HepG2 (cell line): ENCODE data around the gene IPMK. TPM values are rescaled to one million over a fixed set of nuclear protein-coding genes. Genes with fewer than 3 reads are reported as not detected.

Source experiments
- ATAC-seq: fragments of 200-7000 bp; cut with Tn5 transposase; 3 replicates; pipeline ENCODE4 v1.9.1; 2020; ENCODE audit warnings: mild to moderate bottlenecking, moderate library complexity
- BruUV-seq: library from RNA; stranded (reverse); fragments of 400-500 nt; replicated peaks from 2 replicates; lab custom pipeline; 2021; lab: Mats Ljungman, UMichigan
- CTCF ChIA-PET: fragments of 300-600 bp; formaldehyde crosslinking; extraction: SDS; loops from one replicate; lab custom pipeline; 2021; ENCODE audit warnings: low total read pairs, inconsistent platforms, low intra/inter-chr PET ratio; lab: Yijun Ruan, JAX
- POLR2A ChIA-PET: fragments of 350-600 bp; sonication (Branson Sonifier 250); formaldehyde crosslinking; loops from one replicate; lab custom pipeline; 2020; ENCODE audit warnings: antibody characterized with exemption, inconsistent platforms; lab: Yijun Ruan, JAX
- DNase-seq: peaks from one replicate; pipeline ENCODE4 v3.0.0-alpha.2; 2015; ENCODE audit warnings: low spot score
- FAIRE-seq: peaks from 3 replicates; lab custom pipeline; 2011; peaks lifted over from hg19 to GRCh38; lab: Jason Lieb, UNC
- H2AFZ ChIP-seq: one replicate; pipeline ENCODE4 v1.6.1; 2011; ENCODE audit warnings: low read length, inconsistent platforms
- H3K27ac ChIP-seq: fragments of 300-600 bp; 3 replicates; pipeline ENCODE4 v1.8.0; 2011; ENCODE audit warnings: mixed run types, mild to moderate bottlenecking, mixed read lengths, low read length, inconsistent platforms; ENCODE audit not compliant: insufficient read depth; ENCODE audit errors: extremely low read length
- H3K27me3 ChIP-seq, 2 experiments: fragments of 200-600 bp in 1 of 2; 2 replicates in 1 of 2; 3 replicates in 1 of 2; pipeline versions ENCODE4 v1.6.0 to v1.8.0; 2011; ENCODE audit warnings: low read length in 2 of 2, mild to moderate bottlenecking in 2 of 2, moderate library complexity in 2 of 2, inconsistent platforms in 1 of 2; ENCODE audit not compliant: insufficient read depth in 2 of 2, control insufficient read depth in 1 of 2
- H3K36me3 ChIP-seq, 2 experiments: fragments of 200-600 bp in 1 of 2; replicated peaks in 1 of 2; 2 replicates in 1 of 2; 3 replicates in 1 of 2; pipeline versions ENCODE4 v1.5.1 to v1.8.0; 2011; ENCODE audit warnings: low read length in 2 of 2, inconsistent platforms in 1 of 2; ENCODE audit not compliant: insufficient read depth in 2 of 2, control insufficient read depth in 1 of 2
- H3K4me1 ChIP-seq: 2 replicates; pipeline ENCODE4 v1.5.1; 2012; ENCODE audit warnings: low read length, inconsistent platforms; ENCODE audit not compliant: insufficient read depth
- H3K4me2 ChIP-seq: 2 replicates; pipeline ENCODE4 v1.6.0; 2011; ENCODE audit warnings: low read depth, low read length, inconsistent platforms
- H3K4me3 ChIP-seq, 3 experiments: fragments of 200-600 bp in 1 of 3; sonication (generic), shearing (Covaris generic) in 1 of 3; replicated peaks in 1 of 3; 2 replicates each; pipeline ENCODE4 v1.5.1; 2011 to 2016; ENCODE audit warnings: low read length in 3 of 3, inconsistent platforms in 2 of 3, low read depth in 2 of 3, mild to moderate bottlenecking in 2 of 3, control low read depth in 1 of 3, mixed read lengths in 1 of 3; ENCODE audit not compliant: insufficient read depth in 1 of 3
- H3K79me2 ChIP-seq: one replicate; pipeline ENCODE4 v1.6.1; 2011; ENCODE audit warnings: low read length, inconsistent platforms; ENCODE audit not compliant: insufficient read depth
- H3K9ac ChIP-seq: 2 replicates; pipeline ENCODE4 v1.6.0; 2011; ENCODE audit warnings: mild to moderate bottlenecking, low read depth, low read length, inconsistent platforms; ENCODE audit not compliant: insufficient read depth
- H3K9me3 ChIP-seq: 2 replicates; pipeline ENCODE4 v1.5.1; 2012; ENCODE audit warnings: mild to moderate bottlenecking, low read length
- H4K20me1 ChIP-seq: 2 replicates; pipeline ENCODE4 v1.6.0; 2011; ENCODE audit warnings: inconsistent platforms, mild to moderate bottlenecking, low read length, moderate library complexity; ENCODE audit not compliant: insufficient read depth
- ATF7-NPFF ChIP-seq: sonication (generic); formaldehyde crosslinking; IDR thresholded peaks from 2 replicates; pipeline ENCODE4 v1.8.1; 2023; ENCODE audit warnings: mild to moderate bottlenecking, low read depth, missing genetic modification reagents, moderate library complexity
- CBX5 ChIP-seq: sonication (generic); formaldehyde crosslinking; IDR thresholded peaks from 2 replicates; pipeline ENCODE4 v1.4.0; 2020; ENCODE audit warnings: missing genetic modification reagents, borderline replicate concordance
- CCAR2 ChIP-seq: fragments of 200-400 bp; formaldehyde crosslinking; optimal IDR thresholded peaks from 2 replicates; pipeline ENCODE3; 2018; ENCODE audit warnings: low read depth, mild to moderate bottlenecking, low read length, moderate library complexity
- CHD2 ChIP-seq: IDR thresholded peaks from 2 replicates; pipeline ENCODE4 v1.6.1; 2011; ENCODE audit warnings: low read depth, low read length, improper control_type of control experiment
- DNMT3B ChIP-seq: conservative IDR thresholded peaks from 2 replicates; pipeline ENCODE4 v1.6.1; 2016; ENCODE audit warnings: missing biosample characterization, control low read depth
- GATAD2A ChIP-seq: IDR thresholded peaks from 2 replicates; pipeline ENCODE4 v1.6.1; 2016
- KLF15 ChIP-seq: sonication (generic); formaldehyde crosslinking; IDR thresholded peaks from 2 replicates; pipeline ENCODE4 v1.8.1; 2023; ENCODE audit warnings: borderline replicate concordance, mild to moderate bottlenecking, inconsistent platforms, missing genetic modification reagents, mixed read lengths
- NFE2L2 ChIP-seq: fragments of 150-350 bp; IDR thresholded peaks from 2 replicates; pipeline ENCODE4 v1.6.1; 2014; ENCODE audit warnings: low read length
- RCOR2 ChIP-seq: IDR thresholded peaks from 2 replicates; pipeline ENCODE4 v1.6.1; 2016; ENCODE audit warnings: missing biosample characterization, missing genetic modification reagents
- SP2 ChIP-seq: sonication (generic); formaldehyde crosslinking; IDR thresholded peaks from 2 replicates; pipeline ENCODE4 v1.5.1; 2020; ENCODE audit warnings: mild to moderate bottlenecking, missing genetic modification reagents
- ZNF17 ChIP-seq: sonication (generic); formaldehyde crosslinking; IDR thresholded peaks from 2 replicates; pipeline ENCODE4 v1.5.0; 2020; ENCODE audit warnings: mild to moderate bottlenecking, missing genetic modification reagents
- ZNF33B ChIP-seq: sonication (generic); formaldehyde crosslinking; IDR thresholded peaks from 2 replicates; pipeline ENCODE4 v1.5.1; 2020; ENCODE audit warnings: mild to moderate bottlenecking, missing genetic modification reagents
- ZNF652 ChIP-seq: IDR thresholded peaks from 2 replicates; pipeline ENCODE4 v1.6.1; 2016; ENCODE audit warnings: low read depth, borderline replicate concordance
- ZNF678 ChIP-seq: sonication (generic); formaldehyde crosslinking; IDR thresholded peaks from 2 replicates; pipeline ENCODE4 v1.4.0; 2020; ENCODE audit warnings: mild to moderate bottlenecking, missing genetic modification reagents
- ZSCAN31 ChIP-seq: sonication (generic); formaldehyde crosslinking; IDR thresholded peaks from 2 replicates; pipeline ENCODE4 v1.5.0; 2020; ENCODE audit warnings: low read depth, mild to moderate bottlenecking, missing genetic modification reagents
- WGBS: methylation state at CpG from one replicate; pipeline ENCODE4 v1.1.6; 2017; ENCODE audit warnings: low lambda C conversion rate; 5-methylcytosine and 5-hydroxymethylcytosine counted together
- in situ Hi-C: cut with HindIII; loops from 2 replicates; pipeline ENCODE4 v1.10.0; 2017; ENCODE audit warnings: low pct_unique_long_range_greater_than_20kb; ENCODE audit not compliant: extremely low pct_ligation_motif_present
- intact Hi-C: fragments of 100-400 bp; cut with micrococcal nuclease; formaldehyde crosslinking; loops from one replicate; pipeline ENCODE4 v1.10.0; 2022; ENCODE audit not compliant: unreplicated experiment
- polyA plus RNA-seq, 8 experiments: library from polyadenylated mRNA; depleted of rRNA in 3 of 8; stranded (reverse) in 7 of 8; unstranded in 1 of 8; fragments of >200 nt; fragmentation: Illumina TruSeq in 4 of 8; extraction: Trizol in 4 of 8; gene quantifications; 2 replicates each; pipeline versions ENCODE4 v1.2.1 to v1.2.3, GENCODE V29; 2011 to 2016; ENCODE audit warnings: low read depth in 4 of 8, missing spikeins in 1 of 8, mixed read lengths in 1 of 8; ENCODE audit not compliant: insufficient read depth in 1 of 8
- total RNA-seq, 5 experiments: library from RNA; depleted of rRNA; stranded (reverse); fragments of >200 nt; fragmentation: Illumina TruSeq; extraction: Trizol; gene quantifications; 2 replicates each; pipeline ENCODE4 v1.2.3, GENCODE V29; 2016; ENCODE audit warnings: low read depth in 1 of 5
- TF ChIP-seq, protein P1 (sequence below): sonication (generic); formaldehyde crosslinking; IDR thresholded peaks from 2 replicates; pipeline ENCODE4 v1.4.0; 2020; ENCODE audit warnings: missing genetic modification reagents
- TF ChIP-seq, protein P2 (sequence below): IDR thresholded peaks from 2 replicates; pipeline ENCODE4 v1.6.1; 2016; ENCODE audit warnings: low read depth, control low read depth

Gene IPMK
- total and polyA plus RNA-seq, 2 of the 13 experiments (the other 11 are each of a cell fraction or from before 2014, with no cell fraction given): 2.7 to 3.9 TPM

GRCh38 chr10:58280477-58280876 is 12.8 kb upstream of the IPMK start (continued):
- TF ChIP-seq ZNF652 (CRISPR knock-in tag): no peak
- TF ChIP-seq, all 625 proteins: peak for 0

DNA sequence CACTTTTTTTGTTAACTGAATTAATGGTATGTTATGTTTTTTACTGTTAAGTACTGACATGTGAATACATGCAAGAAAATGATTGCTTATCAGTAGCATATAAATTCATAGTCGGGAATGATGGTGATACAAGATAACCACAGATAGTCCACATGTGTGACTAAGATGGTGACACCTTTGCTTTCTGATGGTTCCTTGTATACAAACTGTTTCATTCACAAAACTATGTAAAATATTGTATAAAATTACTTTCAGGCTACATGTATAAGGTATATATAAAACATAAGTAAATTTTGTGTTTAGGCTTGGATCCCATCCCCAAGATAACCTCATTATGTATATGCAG is 11.2 kb upstream of the IPMK start:
- POLR2A ChIA-PET: no interaction called here
- Histone ChIP-seq H3K79me2 (peaks cover 17% of the 10 kb centered on the region), H3K4me2 (no peak overlapping the region), H3K36me3 (peaks cover 0 to 33% of the 10 kb centered on the region in 2 experiments; a peak in 4 of 5 replicates), H3K27me3 (no peaks in the 10 kb centered on the region), H3K4me1 (peaks cover 19% of the 10 kb centered on the region), H3K27ac (no peak overlapping the region), H3K4me3 (no peak overlapping the region), H2AFZ (no peak overlapping the region), H3K9me3 (no peaks in the 10 kb centered on the region), H3K9ac (no peak overlapping the region), H4K20me1 (no peaks in the 10 kb centered on the region)
- intact Hi-C loops (no loop called here), in situ Hi-C loops (no loop called here)
- ATAC-seq: no peak
- no peak for DNase-seq
- CTCF ChIA-PET: no interaction called here
- TF ChIP-seq RCOR2 (CRISPR knock-in tag) (no peak), NFE2L2 (no peak), SP2 (CRISPR knock-in tag) (no peak), ZNF678 (no peak), KLF15 (CRISPR knock-in tag) (no peak), CHD2 (no peak), DNMT3B (CRISPR knock-in tag) (no peak), ZNF17 (CRISPR knock-in tag) (no peak), ZNF33B (CRISPR knock-in tag) (no peak), ZSCAN31 (CRISPR knock-in tag) (no peak), CCAR2 (no peak), GATAD2A (CRISPR knock-in tag) (no peak), CBX5 (CRISPR knock-in tag) (no peak), ATF7-NPFF (no peak)
- TF ChIP-seq, protein P1, sequence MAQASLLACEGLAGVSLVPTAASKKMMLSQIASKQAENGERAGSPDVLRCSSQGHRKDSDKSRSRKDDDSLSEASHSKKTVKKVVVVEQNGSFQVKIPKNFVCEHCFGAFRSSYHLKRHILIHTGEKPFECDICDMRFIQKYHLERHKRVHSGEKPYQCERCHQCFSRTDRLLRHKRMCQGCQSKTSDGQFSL (CRISPR knock-in tag): no peak
- TF ChIP-seq, protein P2, sequence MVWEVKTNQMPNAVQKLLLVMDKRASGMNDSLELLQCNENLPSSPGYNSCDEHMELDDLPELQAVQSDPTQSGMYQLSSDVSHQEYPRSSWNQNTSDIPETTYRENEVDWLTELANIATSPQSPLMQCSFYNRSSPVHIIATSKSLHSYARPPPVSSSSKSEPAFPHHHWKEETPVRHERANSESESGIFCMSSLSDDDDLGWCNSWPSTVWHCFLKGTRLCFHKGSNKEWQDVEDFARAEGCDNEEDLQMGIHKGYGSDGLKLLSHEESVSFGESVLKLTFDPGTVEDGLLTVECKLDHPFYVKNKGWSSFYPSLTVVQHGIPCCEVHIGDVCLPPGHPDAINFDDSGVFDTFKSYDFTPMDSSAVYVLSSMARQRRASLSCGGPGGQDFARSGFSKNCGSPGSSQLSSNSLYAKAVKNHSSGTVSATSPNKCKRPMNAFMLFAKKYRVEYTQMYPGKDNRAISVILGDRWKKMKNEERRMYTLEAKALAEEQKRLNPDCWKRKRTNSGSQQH (CRISPR knock-in tag): no peak
- WGBS: 93% methylated on average over 1 of the region's 1 CpG
- BruUV-seq: no TSS peak
- FAIRE-seq: no peak
